ENCODE results near the gene ITIH3. TPM values are rescaled to one million over a fixed set of nuclear protein-coding genes. Genes with fewer than 3 reads are reported as not detected.

ITIH3 gene
- total RNA-seq, 1 donor from 2014 or later: 0.16 TPM

DNA sequence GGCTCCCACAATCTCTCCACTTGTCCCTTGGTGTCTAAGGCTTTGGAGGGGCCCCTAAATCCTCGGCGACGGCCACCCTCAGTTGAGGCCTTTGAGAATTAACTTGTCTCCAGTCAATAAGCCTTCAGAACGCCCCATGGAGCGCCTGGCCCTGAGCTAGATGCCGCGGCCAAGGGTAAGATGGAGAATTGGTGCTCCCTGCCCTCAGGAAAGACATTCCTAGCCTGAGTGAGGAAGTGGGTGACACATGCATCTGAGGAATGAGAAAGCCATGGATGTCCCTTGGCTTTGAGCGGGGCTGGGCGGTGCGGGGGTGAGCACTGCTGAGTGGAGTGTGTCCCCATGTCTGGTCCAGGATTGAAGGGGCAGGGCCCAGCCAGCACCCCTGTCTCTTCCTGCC lies 22.6 kb downstream of the ITIH3 start:
- Histone ChIP-seq H3K36me3 (ENCODE audit: insufficient read depth, low read length) (no peaks in the 10 kb centered on the region), H2AFZ (ENCODE audit: low read depth, low read length) (no peak overlapping the region), H4K20me1 (ENCODE audit: insufficient read depth, low read length) (no peaks in the 10 kb centered on the region), H3K79me2 (ENCODE audit: insufficient read depth, low read length) (no peaks in the 10 kb centered on the region), H3K4me1 (ENCODE audit: insufficient read depth, low read length) (no peaks in the 10 kb centered on the region), H3K4me2 (ENCODE audit: low read length) (no peak overlapping the region), H3K4me3 (ENCODE audit: insufficient read depth, low read depth, low read length) (no peak overlapping the region), H3K9ac (ENCODE audit: low read length) (no peak overlapping the region), H3K27ac (ENCODE audit: low read depth, low read length) (no peak overlapping the region), H3K9me3 (ENCODE audit: insufficient read depth, low read depth, low read length) (no peaks in the 10 kb centered on the region), H3K27me3 (ENCODE audit: insufficient read depth, low read length) (no peaks in the 10 kb centered on the region)
- no peaks in the 10 kb centered on the region for H3K9me3 Mint-ChIP-seq (ENCODE audit: unreplicated experiment)
- H3K4me1 Mint-ChIP-seq (ENCODE audit: low read depth, unreplicated experiment): peaks cover 4% of the 10 kb centered on the region
- DNase-seq (ENCODE audit: low read depth): no peak
- no peak overlapping the region for H3K27ac Mint-ChIP-seq (ENCODE audit: unreplicated experiment)
- H3K27me3 Mint-ChIP-seq (ENCODE audit: low read depth, unreplicated experiment): peaks cover 18% of the 10 kb centered on the region
- no peaks in the 10 kb centered on the region for H3K36me3 Mint-ChIP-seq (ENCODE audit: low read depth, unreplicated experiment)
- no peak for FAIRE-seq
- no peak overlapping the region for H3K4me3 Mint-ChIP-seq (ENCODE audit: unreplicated experiment)
- TF ChIP-seq, protein P1, sequence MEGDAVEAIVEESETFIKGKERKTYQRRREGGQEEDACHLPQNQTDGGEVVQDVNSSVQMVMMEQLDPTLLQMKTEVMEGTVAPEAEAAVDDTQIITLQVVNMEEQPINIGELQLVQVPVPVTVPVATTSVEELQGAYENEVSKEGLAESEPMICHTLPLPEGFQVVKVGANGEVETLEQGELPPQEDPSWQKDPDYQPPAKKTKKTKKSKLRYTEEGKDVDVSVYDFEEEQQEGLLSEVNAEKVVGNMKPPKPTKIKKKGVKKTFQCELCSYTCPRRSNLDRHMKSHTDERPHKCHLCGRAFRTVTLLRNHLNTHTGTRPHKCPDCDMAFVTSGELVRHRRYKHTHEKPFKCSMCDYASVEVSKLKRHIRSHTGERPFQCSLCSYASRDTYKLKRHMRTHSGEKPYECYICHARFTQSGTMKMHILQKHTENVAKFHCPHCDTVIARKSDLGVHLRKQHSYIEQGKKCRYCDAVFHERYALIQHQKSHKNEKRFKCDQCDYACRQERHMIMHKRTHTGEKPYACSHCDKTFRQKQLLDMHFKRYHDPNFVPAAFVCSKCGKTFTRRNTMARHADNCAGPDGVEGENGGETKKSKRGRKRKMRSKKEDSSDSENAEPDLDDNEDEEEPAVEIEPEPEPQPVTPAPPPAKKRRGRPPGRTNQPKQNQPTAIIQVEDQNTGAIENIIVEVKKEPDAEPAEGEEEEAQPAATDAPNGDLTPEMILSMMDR (IDR thresholded peaks at IDR 0.05; ENCODE audit: insufficient read depth, low read depth, low read length): no peak
- TF ChIP-seq EZH2 (IDR thresholded peaks at IDR 0.05; ENCODE audit: insufficient read depth, low read length): no peak

- no peaks in the 10 kb centered on the region for H3K4me1 ChIP-seq (ENCODE audit: insufficient read depth, low read length)
- peaks cover 4% of the 10 kb centered on the region for H3K4me1 Mint-ChIP-seq (ENCODE audit: low read depth, unreplicated experiment)
- no peaks in the 10 kb centered on the region for H3K36me3 ChIP-seq (ENCODE audit: insufficient read depth, low read length)
- H4K20me1 ChIP-seq (ENCODE audit: insufficient read depth, low read length): no peaks in the 10 kb centered on the region
- no peak overlapping the region for H3K4me3 ChIP-seq (ENCODE audit: insufficient read depth, low read depth, low read length)
- no peaks in the 10 kb centered on the region for H3K27me3 ChIP-seq (ENCODE audit: insufficient read depth, low read length)
- FAIRE-seq (no peak), DNase-seq (ENCODE audit: low read depth) (no peak)
- no peak overlapping the region for H3K4me3 Mint-ChIP-seq (ENCODE audit: unreplicated experiment)
- H3K27ac ChIP-seq (ENCODE audit: low read depth, low read length): no peak overlapping the region
- H3K27ac Mint-ChIP-seq (ENCODE audit: unreplicated experiment): no peak overlapping the region
- TF ChIP-seq EZH2 (IDR thresholded peaks at IDR 0.05; ENCODE audit: insufficient read depth, low read length): no peak
- TF ChIP-seq, protein P1 (IDR thresholded peaks at IDR 0.05; ENCODE audit: insufficient read depth, low read depth, low read length): no peak
- H3K79me2 ChIP-seq (ENCODE audit: insufficient read depth, low read length): no peaks in the 10 kb centered on the region
- no peaks in the 10 kb centered on the region for H3K36me3 Mint-ChIP-seq (ENCODE audit: low read depth, unreplicated experiment)
- no peaks in the 10 kb centered on the region for H3K9me3 Mint-ChIP-seq (ENCODE audit: unreplicated experiment)
- H3K9ac ChIP-seq (ENCODE audit: low read length): no peak overlapping the region
- H3K27me3 Mint-ChIP-seq (ENCODE audit: low read depth, unreplicated experiment): peaks cover 18% of the 10 kb centered on the region
- H3K9me3 ChIP-seq (ENCODE audit: insufficient read depth, low read depth, low read length): no peaks in the 10 kb centered on the region
- no peak overlapping the region for H2AFZ ChIP-seq (ENCODE audit: low read depth, low read length)
- H3K4me2 ChIP-seq (ENCODE audit: low read length): no peak overlapping the region
Observed at GRCh38 chr3:52817860-52818259, 23.3 kb downstream of the ITIH3 start.

DNA sequence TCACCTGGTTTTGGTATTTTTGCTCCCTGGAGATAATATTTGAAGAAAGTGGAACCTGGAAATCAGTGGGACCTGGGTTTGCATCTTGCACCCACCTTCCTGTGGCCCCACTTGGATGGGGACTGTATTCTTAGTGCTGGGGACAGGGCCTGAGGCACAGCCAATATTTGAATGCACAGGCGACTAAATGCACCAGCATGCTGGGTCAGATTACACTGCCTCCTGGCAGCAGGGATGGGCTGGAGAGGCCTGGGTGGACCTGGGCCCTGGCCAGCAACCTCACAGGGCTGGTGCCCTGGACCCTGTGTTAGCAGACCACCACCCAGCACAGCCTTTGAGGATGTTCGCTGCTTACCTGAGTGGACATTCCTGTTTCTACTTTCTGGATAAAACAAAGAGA lies 25.3 kb downstream of the ITIH3 start:
- H3K27ac Mint-ChIP-seq (ENCODE audit: unreplicated experiment): no peak overlapping the region
- peaks cover 4% of the 10 kb centered on the region for H3K4me1 Mint-ChIP-seq (ENCODE audit: low read depth, unreplicated experiment)
- no peak overlapping the region for H3K4me2 ChIP-seq (ENCODE audit: low read length)

More for the DNA sequence above, 25.3 kb downstream of the ITIH3 start:
- no peak overlapping the region for H3K4me3 ChIP-seq (ENCODE audit: insufficient read depth, low read depth, low read length)
- peaks cover under 1% of the 10 kb centered on the region for H3K36me3 Mint-ChIP-seq (ENCODE audit: low read depth, unreplicated experiment)
- H3K9me3 Mint-ChIP-seq (ENCODE audit: unreplicated experiment): peaks cover 2% of the 10 kb centered on the region
- TF ChIP-seq, protein P1 (IDR thresholded peaks at IDR 0.05; ENCODE audit: insufficient read depth, low read depth, low read length): no peak
- no peak for TF ChIP-seq EZH2 (IDR thresholded peaks at IDR 0.05; ENCODE audit: insufficient read depth, low read length)
- no peaks in the 10 kb centered on the region for H3K79me2 ChIP-seq (ENCODE audit: insufficient read depth, low read length)
- H3K9ac ChIP-seq (ENCODE audit: low read length): no peak overlapping the region
- H3K4me1 ChIP-seq (ENCODE audit: insufficient read depth, low read length): no peaks in the 10 kb centered on the region
- H3K27me3 ChIP-seq (ENCODE audit: insufficient read depth, low read length): no peaks in the 10 kb centered on the region
- H3K36me3 ChIP-seq (ENCODE audit: insufficient read depth, low read length): no peaks in the 10 kb centered on the region
- H3K27ac ChIP-seq (ENCODE audit: low read depth, low read length): no peak overlapping the region
- H3K4me3 Mint-ChIP-seq (ENCODE audit: unreplicated experiment): no peak overlapping the region
- FAIRE-seq: no peak
- no peak for DNase-seq (ENCODE audit: low read depth)
- H3K9me3 ChIP-seq (ENCODE audit: insufficient read depth, low read depth, low read length): no peaks in the 10 kb centered on the region
- no peak overlapping the region for H2AFZ ChIP-seq (ENCODE audit: low read depth, low read length)
- no peaks in the 10 kb centered on the region for H4K20me1 ChIP-seq (ENCODE audit: insufficient read depth, low read length)
- peaks cover 14% of the 10 kb centered on the region for H3K27me3 Mint-ChIP-seq (ENCODE audit: low read depth, unreplicated experiment)
